Superior temporal gyrus (tissue), 1 donor: ENCODE measurements around the gene ASB9.
"Not testable (repeated sequence)": the region's sequence is repeated elsewhere in the genome, so short reads cannot be mapped to it uniquely, and the experiment has no call there.

Experiments
- DNase-seq: peaks from one replicate; pipeline ENCODE4 v3.0.0-alpha.2; 2016; ENCODE audit errors: extremely low spot score

The ASB9 gene

GRCh38 chrX:15242899-15243555 is 26.9 kb downstream of the ASB9 start:
- peak; percentile 77 for DNase-seq

DNA sequence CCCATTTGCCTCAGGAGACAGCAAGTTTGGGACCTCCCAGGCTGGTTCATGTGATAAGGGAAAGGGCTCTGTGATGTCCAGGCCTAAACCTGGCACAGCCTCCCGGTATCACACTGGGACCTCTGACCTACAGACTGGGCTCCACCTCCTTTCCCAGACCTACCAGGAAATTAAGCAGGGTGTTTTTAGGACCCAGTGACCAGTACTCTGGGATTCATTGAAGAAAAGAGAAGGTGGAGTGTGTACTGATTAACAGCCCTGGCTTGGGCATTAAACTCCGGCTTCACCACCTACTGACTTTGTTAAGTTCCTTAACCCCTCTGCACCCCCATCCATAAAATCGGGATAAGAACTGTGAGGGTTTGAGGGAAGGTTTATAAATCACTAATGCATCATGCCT is 28.6 kb downstream of the ASB9 start:
- no peak for DNase-seq

DNA sequence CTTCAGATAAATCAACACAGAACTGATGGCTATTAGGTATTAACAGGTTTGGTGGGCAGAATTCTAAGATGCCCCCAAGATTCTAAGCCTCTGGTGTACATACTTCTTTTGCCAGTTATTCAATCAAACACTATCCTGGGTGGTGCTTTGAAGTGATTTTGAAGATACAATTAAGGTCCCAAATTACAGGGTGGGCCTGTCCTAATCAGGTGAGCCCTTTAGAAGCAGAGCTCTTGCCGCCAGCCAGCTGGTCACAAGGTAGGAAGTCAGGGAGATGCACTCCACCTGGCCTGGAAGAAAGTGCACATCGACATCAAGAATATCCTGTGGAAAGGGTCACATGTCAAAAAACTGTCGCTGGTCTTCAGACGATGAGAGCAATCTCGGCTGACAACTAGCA is 29.5 kb downstream of the ASB9 start:
- no peak for DNase-seq

- no peak for DNase-seq
These were observed 33.7 kb downstream of the ASB9 start for GRCh38 chrX:15236146-15236545.

GRCh38 chrX:15235001-15235400 is 34.9 kb downstream of the ASB9 start:
- no peak for DNase-seq

- peak; percentile 12 for DNase-seq
These were observed 36.4 kb downstream of the ASB9 start for GRCh38 chrX:15233416-15234015.

DNA sequence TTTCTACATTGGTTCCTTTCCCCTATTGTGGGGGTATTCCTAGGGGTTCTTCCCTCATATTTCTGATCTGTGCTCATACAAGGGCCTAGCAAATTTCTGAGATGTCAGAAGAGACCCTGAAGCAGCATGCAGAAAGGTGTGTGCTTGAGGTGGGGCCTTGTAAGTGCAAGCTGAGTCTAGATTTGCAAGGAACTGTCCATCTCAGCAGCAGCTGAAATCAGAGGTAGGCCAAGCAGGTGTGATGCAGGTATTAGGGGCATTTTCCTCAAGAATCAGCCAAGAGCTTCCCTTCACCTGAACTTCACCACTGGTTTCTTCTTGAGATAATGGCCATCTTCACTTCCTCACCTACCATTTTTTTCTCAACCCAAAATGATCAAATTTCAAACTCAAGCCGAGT is 45.1 kb downstream of the ASB9 start:
- DNase-seq, result no peak

DNA sequence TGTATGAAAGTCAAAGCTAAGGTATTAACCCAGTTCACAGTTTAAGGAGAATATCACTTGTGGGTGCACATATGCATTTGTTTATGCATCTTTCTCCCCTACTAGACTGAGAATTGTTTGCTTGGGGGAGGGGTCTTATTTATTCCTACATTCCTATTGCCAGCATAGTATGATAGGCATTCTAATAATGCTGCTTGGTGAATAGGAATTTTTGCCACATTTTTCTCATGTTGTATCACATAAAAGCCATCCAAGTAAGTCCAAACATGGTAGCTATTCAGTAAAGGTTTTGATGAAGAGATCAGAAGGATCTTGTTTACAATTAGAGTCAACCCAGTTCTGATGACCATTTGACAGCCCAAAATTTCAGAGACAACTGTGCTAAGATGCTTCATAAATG is 48.6 kb downstream of the ASB9 start:
- no peak for DNase-seq

- no peak for DNase-seq
These were observed 52.7 kb downstream of the ASB9 start for GRCh38 chrX:15217161-15217560.

GRCh38 chrX:15216280-15216679 is 53.6 kb downstream of the ASB9 start:
- no peak for DNase-seq

DNA sequence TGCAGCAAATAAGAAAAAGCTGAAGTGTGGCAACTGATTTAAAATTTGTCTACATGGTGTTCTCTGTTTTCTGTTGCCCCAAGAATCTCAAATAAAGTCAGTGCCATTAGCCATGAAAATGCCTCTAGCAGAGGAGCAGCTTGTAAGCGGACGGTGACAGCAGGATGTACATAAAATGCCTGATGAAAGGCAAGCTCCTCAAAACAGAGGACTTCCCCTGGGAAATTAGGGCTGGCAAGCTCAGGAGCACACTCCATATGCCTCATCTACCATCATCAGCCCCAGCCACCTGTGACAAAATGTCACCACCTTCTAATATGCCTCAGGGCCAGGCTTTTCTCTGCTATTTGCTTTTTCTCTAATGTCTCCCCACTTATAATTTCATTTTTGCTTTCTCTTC is 54.5 kb downstream of the ASB9 start:
- DNase-seq, result no peak

- no peak for DNase-seq
These were observed 55.3 kb downstream of the ASB9 start for GRCh38 chrX:15214588-15214987.

DNA sequence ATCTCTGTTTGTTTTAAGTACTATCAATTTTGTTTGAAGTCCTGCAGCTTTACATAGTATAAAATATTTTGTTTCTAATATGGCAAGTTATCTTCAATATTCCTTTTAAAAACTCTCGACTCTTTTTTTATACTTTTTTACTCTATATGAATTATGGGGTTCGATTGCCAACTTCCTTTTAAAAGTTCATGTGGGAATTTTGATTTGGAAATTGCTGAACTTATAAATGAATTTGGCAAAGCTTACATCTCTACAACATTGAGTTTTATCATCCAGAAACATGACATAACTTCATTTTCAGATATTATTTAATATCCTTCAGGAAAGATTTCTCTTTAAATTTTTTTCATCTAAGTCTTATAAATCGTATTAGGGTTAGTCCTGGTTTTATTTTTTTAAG is 60.8 kb downstream of the ASB9 start:
- DNase-seq, result no peak

GRCh38 chrX:15207994-15208393 is 61.9 kb downstream of the ASB9 start:
- DNase-seq, result no peak

DNA sequence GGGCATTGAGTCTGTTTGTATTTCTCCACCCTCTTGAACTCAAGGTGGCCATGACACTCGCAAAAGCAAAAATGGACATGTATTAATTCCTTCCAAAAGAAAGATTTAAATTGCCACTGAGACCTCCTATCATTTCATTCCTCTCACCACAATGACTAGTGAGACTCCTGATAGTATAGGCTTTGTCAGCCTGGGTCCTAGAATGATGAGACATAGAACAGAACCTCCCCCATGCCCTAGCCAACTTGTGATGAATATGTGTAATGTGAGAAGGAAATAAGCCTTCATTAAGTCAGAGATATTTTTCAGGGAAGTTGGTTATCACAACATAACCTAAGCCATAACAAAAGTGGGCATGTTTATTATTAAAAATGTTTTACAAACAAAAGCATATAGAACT is 62.5 kb downstream of the ASB9 start:
- DNase-seq, result no peak

DNA sequence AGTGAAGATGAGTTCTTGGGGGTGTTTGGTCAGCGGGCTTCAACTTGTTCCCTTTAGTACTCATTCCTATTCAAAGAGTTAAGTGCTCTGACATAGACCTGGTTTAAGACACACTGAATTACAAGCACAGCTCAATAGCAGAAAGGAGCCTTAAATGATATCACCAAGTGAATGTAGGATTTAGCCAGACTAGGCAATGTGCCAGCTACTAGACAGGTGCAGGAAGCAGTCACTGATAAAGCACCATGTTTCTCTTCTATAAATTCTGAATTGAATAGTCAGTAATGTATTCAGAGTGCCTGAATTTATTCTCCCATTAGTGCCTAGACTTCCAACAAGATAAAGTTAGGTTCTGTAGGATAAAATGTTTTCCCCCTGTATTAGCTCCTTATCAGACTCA is 63.6 kb downstream of the ASB9 start:
- no peak for DNase-seq

DNA sequence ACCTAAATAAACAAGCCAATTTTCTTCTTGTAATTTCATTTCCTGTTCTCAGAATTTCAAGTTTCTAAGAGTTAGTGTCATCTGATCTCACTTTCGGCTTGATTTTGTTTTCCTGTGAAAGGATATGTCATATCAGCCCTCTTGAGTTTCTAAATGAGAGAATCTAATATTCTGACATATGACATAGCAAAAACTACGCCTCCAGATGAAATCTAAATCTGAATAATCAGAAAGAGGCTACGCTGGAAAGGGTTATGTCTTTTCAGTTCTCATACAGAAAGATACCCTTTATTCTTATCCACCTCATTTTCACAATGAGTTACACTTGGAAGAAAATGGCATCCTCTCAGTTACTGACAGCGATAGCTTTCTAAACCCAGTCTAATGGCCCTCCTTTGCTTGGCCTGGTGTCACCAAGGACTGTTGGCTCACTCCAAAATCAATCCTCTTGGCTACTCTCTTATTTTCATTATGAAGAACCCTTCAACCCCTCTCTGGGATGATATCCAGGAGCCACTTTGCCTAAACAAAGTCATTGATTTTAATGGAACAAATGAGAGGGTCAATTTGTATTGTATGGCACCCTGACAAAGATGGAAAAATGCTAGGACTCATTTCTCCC is 65.6 kb downstream of the ASB9 start:
- no peak for DNase-seq

GRCh38 chrX:15203694-15204093 is 66.2 kb downstream of the ASB9 start:
- DNase-seq, result no peak

- DNase-seq, result no peak
These were observed 67.3 kb downstream of the ASB9 start for GRCh38 chrX:15202454-15203177.

DNA sequence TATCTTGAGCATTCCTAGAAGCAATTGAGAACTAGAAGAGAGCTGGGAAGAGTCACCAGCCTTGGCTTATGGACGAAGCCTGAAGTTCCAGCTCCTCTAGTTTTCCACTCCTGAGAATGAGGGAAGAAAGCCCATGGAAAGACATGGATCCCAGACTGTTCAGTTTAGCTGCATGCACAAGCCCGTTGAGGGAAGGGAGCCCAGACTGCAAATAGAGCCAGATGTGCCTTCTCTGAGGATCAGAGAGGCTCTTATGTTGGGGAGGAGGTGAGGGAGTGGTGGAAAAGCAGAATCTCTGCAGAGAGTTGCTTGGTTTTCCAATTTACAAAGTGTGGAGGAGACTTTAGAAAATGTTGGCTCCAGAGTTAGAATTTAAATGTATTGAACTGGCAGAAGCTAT is 69.0 kb downstream of the ASB9 start:
- DNase-seq, result no peak

DNA sequence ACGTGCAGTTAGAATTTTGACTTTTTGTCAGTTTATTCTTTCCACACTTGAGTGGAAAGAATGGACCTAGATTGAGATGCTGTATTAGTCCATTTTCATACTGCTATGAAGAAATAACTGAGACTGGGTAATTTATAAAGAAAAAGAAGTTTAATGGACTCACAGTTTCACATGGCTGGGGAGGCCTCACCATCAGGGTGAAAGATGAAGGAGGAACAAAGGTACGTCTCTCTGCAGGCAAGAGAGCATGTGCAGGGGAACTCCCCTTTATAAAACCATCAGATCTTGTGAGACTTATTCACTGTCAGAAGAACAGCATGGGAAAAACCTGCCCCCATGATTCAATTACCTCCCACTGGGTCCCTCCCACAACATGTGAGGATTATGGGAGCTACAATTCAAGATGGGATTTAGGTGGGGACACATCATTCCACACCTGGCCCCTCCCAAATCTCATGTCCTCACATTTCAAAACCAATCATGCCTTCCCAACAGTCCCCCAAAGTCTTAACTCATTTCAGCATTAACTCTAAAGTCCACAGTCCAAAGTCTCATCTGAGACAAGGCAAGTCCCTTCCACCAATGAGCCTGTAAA is 71.2 kb downstream of the ASB9 start:
- not testable (repeated sequence) for DNase-seq

GRCh38 chrX:15194146-15194545 is 75.7 kb downstream of the ASB9 start:
- DNase-seq, result no peak
